ENCODE results near the gene DDAH1.

DNA sequence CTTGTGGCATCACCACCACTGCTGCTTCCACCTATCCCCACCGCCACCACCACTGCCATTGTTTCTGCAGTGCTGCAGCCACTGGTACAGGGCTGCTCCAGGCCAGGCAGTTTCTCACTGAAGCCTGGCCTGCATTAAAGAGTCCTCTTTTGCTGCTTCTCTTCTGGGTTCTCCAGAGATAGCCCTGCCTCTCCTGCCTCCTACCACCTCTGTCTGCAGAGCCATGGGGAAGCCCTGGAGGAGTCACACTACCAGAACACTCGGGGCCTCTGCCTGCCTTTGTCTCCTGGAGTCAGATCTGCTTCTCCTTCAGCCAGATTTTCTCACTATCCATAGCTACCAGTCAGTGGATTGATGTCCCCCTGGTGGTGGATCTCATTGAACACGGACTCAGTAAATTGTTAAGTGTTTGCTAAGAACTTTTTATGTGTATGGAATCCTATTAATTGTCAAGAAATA, 37.7 kb upstream of the DDAH1 start:
- TF ChIP-seq, protein P1, sequence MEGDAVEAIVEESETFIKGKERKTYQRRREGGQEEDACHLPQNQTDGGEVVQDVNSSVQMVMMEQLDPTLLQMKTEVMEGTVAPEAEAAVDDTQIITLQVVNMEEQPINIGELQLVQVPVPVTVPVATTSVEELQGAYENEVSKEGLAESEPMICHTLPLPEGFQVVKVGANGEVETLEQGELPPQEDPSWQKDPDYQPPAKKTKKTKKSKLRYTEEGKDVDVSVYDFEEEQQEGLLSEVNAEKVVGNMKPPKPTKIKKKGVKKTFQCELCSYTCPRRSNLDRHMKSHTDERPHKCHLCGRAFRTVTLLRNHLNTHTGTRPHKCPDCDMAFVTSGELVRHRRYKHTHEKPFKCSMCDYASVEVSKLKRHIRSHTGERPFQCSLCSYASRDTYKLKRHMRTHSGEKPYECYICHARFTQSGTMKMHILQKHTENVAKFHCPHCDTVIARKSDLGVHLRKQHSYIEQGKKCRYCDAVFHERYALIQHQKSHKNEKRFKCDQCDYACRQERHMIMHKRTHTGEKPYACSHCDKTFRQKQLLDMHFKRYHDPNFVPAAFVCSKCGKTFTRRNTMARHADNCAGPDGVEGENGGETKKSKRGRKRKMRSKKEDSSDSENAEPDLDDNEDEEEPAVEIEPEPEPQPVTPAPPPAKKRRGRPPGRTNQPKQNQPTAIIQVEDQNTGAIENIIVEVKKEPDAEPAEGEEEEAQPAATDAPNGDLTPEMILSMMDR (IDR thresholded peaks at IDR 0.05): peak; percentile 57 to 75 (median 66)
- no peak for TF ChIP-seq POLR2A (IDR thresholded peaks at IDR 0.05)
